GM19043 (cell line): ENCODE results near the gene MYL6.
A peak's percentile ranks its signal among the peaks of the same experiment; 100 is the strongest.
"Not testable (repeated sequence)": the region's sequence is repeated elsewhere in the genome, so short reads cannot be mapped to it uniquely, and the experiment has no call there.

Source experiments
- ATAC-seq: cut with Tn5 transposase; IDR thresholded peaks from one replicate; pipeline ENCODE4 v1.9.1; 2021; ENCODE audit warnings: low read depth; ENCODE audit not compliant: unreplicated experiment

MYL6 gene

DNA sequence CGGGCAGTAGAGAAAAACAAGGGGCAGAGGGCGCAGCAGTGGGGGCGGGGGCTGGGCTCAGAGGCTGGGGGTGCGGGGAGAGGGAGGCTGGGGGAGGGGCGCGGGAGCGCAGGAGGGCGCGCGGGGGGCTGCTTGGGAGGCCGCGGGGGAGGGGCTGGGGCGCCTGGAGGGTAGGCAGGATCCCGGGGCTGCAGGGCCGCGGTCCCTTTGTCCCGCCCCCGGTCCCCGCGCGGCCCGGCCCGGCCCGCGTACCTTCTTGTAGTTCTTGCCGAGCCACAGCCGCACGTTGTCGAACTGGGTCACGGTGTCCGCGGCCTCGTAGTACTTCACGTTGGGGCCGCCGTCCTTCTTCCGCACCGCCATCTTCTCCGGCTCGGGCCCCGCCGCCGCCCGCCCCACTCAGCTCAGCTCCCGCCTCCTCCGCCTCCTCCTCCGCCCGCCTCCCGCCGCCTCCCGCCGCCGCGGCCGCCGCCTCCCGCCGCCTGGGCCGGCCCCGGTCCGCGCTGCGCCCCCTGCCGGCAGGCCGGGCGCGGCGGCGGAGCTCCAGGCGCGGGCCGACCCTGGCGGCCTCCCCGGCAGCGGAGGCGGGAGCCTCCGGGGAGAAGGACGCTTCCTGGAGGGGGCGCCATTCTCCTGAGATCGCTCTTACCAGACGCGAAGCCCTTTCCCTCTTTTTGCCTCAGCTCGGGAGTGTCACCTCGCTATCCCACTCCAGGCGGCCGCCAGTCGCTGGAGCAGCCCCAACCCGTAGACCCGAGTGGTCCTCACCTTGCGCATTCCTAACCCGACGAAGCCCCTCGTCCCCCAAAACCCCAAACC is 31.1 kb downstream of the MYL6 start, which contains the start of gene SMARCC2:
TSS of gene SMARCC2 (minus strand) at position 385 of the 819 bp plus-strand sequence. CDS start at position 363, 22 bp downstream.
- peak; percentile 57 for ATAC-seq

DNA sequence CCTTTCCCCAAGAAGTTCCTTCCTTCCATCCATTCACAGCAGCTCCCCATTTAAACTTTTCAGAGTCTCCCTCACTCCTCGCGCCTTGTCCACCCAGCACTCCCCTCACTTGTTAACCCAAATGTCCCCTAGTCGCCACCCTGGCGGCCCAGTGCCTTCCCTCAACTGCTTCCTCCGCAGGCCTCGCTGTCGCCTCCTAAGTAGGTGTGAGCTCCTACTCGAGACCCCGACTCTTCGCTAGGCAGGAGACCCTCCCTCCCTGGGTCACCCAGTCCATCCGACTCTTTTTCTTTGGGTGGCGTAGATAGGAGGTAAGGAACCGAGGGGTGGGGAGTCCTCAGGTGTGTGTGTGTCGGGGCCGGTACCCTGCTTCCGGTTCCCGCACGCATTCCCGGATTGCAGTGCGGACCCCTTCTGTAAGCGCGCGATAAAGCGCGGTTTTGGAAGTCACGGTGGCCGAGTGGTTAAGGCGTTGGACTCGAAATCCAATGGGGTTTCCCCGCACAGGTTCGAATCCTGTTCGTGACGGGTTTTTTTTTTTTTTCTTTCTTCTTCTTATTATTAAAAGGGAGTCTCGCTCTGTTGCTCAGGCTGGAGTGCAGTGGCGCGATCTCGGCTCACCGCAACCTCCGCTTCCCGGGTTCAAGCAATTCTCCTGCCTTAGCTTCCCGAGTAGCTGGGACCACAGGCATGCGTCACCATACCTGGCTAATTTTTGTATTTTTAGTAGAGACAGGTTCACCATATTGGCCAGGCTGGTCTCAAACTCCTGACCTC is 31.9 kb downstream of the MYL6 start:
- peak; percentile 7 for ATAC-seq

DNA sequence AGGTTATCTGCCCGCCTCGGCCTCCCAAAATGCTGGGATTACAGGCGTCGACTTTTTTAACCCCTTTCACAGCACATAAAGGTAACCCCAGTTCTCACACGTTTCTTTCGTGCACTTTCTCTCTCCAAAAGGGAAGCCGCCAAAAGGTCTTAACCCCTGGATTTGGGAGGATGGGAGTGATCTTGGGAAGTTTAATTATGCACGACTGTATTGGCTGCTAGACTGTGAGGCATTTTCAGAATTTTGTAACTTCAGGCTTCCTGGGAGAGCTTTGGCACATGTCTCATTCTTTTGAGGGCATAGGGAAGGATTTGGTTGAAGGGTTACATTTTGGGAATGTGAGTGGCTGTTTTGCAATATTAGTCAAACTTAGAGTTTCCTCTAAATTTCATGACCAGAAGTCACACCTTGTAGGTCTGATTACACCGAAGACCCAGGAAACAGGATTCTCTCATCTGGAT is 32.6 kb downstream of the MYL6 start:
- ATAC-seq, result no peak

DNA sequence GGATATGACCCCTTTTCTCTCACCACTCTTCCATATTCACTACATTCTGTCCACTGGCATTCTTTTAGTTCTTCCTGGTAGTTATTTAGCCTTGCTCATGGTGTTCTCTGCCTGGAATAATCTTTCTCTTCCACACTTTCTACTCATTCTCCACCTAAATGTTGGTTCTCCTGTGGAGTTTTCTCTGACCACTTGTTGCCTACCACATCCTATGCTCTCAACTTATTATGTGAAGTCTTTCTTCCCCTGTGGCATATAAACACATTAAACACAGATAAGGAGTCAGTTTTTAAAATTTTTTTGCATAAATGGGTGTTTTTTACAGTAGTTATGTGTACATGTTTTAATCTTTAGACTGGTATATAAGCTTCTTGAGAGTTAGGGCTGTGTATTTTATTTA is 34.4 kb downstream of the MYL6 start:
- ATAC-seq, result no peak

DNA sequence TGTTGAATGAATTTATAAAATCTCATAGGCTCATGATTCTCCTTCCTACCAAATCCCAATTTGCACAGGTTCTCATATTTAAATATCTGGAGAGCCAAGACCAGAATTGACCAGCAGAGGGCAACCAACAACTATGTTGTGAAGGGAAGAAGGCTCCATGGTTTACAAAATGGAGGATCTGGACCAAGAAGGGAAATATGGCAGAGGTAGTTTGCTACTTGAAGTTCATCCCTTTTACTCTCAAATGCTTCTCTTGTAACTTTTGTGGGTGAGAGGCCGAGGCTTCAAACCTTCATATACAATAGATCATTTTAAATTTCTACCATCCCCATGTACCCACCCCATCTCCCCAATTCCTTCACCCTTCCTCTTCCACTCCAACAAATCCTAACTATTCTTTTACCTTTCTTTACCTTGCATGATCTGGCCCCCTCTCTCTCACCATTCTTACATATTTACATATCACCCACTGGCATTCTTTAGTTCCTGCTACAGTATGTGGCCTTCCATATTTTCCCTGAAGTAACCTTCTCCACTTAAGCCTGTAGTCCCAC is 34.9 kb downstream of the MYL6 start:
- ATAC-seq, result no peak

DNA sequence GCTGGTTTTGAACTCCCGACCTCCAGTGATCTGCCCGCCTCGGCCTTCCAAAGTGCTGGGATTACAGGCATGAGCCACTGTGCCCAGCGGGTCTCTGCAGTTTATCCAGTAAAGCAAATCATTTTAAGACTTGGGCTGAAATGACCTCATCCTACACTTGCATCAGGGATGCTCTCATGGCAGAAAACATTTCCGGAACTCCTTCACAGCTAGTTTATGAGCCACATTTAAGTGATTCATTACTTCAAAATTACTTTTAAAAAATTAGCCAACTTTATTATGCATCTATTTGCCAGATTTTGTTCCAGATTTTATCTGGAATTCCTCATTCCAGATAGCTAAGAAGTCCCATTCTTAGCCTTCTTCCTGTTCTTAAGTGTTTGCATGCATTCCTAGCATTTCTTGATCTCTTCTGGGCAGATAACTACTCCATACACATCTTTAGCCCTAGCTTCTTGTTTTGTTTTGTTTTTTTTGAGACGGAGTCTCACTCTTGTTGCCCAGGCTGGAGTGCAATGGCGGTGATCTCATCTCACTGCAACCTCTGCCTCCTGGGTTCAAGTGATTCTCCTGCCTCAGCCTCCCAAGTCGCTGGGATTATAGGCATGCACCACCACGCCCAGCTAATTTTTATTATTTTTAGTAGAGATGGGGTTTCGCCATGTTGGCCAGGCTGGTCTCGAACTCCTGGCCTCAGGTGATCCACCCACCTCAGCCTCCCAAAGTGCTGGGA is 38.8 kb downstream of the MYL6 start:
- not testable (repeated sequence) for ATAC-seq

DNA sequence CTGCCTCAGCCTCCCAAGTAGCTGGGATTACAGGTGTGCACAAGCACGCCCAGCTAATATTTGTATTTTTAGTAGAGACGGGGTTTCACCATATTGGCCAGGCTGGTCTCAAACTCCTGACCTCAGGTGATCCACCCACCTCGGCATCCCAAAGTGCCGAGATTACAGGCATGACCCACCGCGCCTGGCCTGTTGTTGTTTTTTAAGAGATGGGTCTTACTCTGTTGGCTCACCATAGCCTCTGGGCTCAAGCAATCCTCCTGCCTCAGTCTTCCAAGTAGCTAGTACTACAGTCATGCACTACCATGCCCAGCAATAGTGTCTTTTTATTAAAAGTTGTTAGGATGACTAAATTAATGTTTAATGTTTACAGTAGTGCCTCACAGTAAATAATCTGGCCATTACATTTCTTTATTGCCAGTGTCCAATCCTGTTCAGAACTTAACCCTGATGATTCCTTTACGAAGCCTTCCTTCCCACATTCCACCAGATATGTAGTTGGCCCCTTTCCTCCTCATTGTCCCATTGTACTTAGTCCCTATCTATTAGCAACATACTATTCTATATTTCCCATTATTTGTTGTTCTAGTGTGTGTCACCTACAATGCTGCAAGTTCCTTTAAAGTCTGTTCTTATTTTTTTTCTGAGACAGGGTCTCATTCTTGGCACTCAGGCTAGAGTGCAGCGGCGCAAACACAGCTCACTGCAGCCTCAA is 39.9 kb downstream of the MYL6 start:
- no peak for ATAC-seq

DNA sequence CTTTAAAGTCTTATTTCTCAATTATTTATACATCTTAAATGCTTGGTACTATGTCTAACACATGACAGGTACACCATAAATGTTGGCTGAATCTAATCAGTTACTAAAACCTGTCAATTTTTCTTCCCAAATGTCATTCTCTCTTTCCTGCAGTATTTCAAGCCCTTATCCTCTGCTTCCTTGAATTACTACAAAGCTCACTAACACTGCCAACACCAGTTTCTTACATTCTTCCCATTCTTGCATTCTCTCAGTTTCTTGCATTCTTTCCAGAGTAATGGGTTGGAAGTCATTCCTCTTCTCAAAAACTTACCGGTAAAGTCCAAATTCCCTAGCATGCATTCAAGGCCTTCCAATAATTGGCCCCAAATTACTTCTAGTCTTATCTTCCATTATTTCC is 40.7 kb downstream of the MYL6 start:
- ATAC-seq, result no peak

DNA sequence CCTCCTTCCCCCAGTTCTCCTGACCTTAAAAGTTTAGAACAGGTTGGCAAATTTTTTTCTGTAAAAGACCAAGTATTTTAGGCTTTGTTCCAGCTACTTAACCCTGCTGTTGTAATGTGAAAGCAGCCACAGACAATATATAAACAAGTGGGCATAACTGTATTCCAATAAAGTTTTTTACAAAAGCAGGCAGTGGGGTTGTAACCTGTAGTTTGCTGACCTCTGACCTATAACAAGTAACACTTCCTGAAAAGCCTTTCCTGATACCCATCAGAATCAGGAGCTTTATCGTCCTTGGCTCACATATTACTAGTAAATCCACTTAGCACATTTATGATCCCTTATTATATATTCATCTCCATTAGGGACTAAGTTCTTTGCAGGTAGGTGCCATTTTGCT is 44.2 kb downstream of the MYL6 start:
- ATAC-seq, result no peak

DNA sequence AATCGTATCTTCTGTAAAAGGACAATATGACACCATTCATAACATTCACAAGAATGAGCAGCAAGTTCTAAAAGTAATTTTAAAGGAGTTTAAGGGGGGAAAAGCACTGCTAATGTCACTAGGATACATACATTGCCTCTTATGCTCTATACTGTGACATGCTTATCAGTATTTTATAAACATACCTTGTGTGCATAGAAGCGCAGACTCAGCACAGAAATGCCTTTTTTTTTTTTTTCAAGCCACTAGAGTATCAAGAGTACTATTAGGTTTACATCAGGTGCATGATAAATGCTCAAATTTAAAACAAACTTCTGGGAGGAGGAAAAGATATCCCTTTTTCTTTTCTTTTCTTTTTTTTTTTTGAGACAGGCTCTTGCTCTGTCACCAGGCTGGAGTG is 44.7 kb downstream of the MYL6 start:
- no peak for ATAC-seq

DNA sequence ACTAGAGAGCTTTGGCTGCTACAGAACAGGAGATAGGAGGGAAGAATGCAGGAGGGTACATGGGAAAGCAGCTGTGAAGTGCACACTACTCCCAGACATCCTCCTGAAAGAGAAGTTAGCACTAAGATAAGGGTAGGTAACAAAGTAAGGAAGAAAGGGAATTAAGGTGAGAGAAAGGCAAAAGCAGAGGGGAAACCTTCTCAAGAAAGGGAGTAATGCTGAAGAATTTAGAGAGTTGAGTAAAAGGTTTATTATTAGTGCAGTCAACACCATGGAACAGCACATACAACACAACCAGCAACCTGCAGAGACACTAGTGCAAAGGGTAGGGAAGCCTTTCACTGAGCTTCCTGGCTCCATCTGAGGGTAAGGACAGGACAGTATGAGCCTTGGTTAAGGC is 46.1 kb downstream of the MYL6 start:
- no peak for ATAC-seq

DNA sequence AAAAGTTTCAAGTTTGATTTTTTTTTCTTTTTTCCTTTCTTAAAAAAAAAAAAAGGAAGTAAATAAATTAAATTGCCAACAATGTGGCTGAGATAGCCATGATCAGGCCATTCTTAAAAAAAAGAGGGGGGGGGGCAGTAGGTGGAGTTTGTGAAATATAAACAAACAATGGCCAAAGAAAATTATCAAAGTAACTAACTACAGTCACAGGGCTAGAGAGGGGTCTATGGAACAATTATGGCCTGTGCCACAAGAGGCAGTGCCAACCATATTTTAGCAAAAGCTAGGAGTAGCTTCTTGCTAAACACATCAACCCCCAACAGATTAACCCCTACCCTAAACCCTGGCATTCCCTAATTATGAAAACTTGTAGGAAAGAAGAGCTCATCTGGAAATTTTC is 47.3 kb downstream of the MYL6 start:
- no peak for ATAC-seq

DNA sequence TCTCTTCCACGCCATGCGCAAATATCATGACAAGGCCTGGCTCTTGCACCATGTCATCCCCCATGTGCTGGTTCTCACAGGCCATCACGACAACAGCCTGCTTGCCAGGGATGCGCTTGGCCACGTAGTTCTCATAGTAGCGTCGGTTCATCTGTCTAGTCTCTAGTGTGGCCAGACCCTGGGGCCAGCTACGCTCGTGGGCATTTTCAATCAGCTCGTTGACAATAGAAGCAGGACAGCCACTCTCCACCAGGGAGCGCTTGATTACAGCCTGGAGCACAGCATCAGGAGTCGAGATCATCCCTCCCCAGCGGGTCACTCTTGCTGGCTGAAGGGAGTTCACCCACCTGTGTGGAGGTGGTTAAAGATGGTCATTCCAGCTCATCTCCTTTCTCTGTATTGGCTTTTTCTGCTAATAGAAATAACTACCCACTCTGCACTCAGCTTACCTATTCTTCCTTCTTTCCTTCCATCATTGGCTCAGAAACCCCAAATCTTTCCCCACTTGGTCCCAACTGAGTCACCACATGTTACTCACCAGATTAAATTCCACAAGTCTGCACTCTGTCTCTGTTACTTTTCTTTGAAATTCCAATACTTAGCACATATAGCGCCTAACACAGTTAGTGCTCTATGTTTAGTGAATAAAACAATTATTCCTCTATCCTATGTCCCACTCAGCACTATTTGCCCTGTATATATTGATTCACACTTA is 48.5 kb downstream of the MYL6 start:
- no peak for ATAC-seq

DNA sequence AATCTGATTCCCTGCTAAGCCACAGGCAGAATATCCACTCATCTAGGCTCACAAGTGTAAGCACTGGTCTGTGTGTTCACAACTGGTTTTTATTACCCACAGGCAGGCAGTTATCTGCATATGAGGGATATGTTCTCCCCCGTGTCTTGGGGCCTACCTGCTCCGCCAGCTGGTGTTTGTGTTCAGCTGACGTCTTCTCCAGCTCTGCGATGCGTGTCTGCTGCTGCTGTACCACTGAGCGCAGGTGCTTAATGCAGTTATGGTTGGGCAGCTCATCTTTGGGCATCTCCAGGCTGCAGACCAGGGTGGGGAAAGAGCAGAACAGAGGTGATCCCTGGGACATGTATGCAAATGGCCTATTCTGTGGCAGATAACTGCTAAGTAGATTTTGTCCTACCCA is 49.8 kb downstream of the MYL6 start:
- ATAC-seq, result no peak
